GM23338 (cell line): ENCODE results near the gene OR52K1. TPM values are rescaled to one million over a fixed set of nuclear protein-coding genes. Genes with fewer than 3 reads are reported as not detected.

ENCODE experiments used
- ATAC-seq: fragments of 200-7000 bp; cut with Tn5 transposase; 3 replicates; pipeline ENCODE4 v1.9.1; 2020
- DNase-seq: peaks from one replicate; pipeline ENCODE4 v3.0.0-alpha.2; 2015; ENCODE audit warnings: low spot score
- H2AFZ ChIP-seq: fragments of 200-600 bp; sonication (generic); 2 replicates; pipeline ENCODE4 v1.8.0; 2016; ENCODE audit warnings: antibody characterized with exemption, mild to moderate bottlenecking, moderate library complexity
- H3F3A ChIP-seq: fragments of 200-600 bp; sonication (generic); replicated peaks from 2 replicates; pipeline ENCODE4 v1.8.0; 2017; ENCODE audit warnings: antibody characterized with exemption, mixed run types, low read depth
- H3K27ac ChIP-seq: fragments of 200-600 bp; sonication (generic); 2 replicates; pipeline ENCODE4 v1.6.1; 2016; ENCODE audit warnings: low read depth
- H3K27me3 ChIP-seq: fragments of 200-600 bp; sonication (generic); 2 replicates; pipeline ENCODE4 v1.8.0; 2016; ENCODE audit warnings: mild to moderate bottlenecking, mixed run types, moderate library complexity; ENCODE audit not compliant: insufficient read depth
- H3K36me3 ChIP-seq: fragments of 200-600 bp; sonication (generic); 2 replicates; pipeline ENCODE4 v1.8.0; 2016; ENCODE audit warnings: mild to moderate bottlenecking; ENCODE audit not compliant: insufficient read depth
- H3K4me1 ChIP-seq: fragments of 200-600 bp; sonication (generic); 2 replicates; pipeline ENCODE4 v1.8.0; 2016; ENCODE audit warnings: mild to moderate bottlenecking, moderate library complexity; ENCODE audit not compliant: insufficient read depth
- H3K4me2 ChIP-seq: fragments of 200-600 bp; sonication (generic); 2 replicates; pipeline ENCODE4 v1.7.1; 2017; ENCODE audit warnings: mixed run types
- H3K4me3 ChIP-seq: fragments of 200-600 bp; sonication (generic); 2 replicates; pipeline ENCODE4 v1.6.1; 2016; ENCODE audit warnings: mixed run types
- H3K79me2 ChIP-seq: fragments of 200-600 bp; sonication (generic); replicated peaks from 2 replicates; pipeline ENCODE4 v1.8.0; 2017; ENCODE audit warnings: mild to moderate bottlenecking; ENCODE audit not compliant: insufficient read depth
- H3K9me2 ChIP-seq: fragments of 200-600 bp; sonication (generic); 2 replicates; pipeline ENCODE4 v1.8.0; 2017; ENCODE audit not compliant: insufficient read depth
- H4K20me1 ChIP-seq: fragments of 200-600 bp; sonication (generic); replicated peaks from 2 replicates; pipeline ENCODE4 v1.8.0; 2017; ENCODE audit warnings: mild to moderate bottlenecking; ENCODE audit not compliant: insufficient read depth
- H3K27ac Mint-ChIP-seq: 2 replicates; pipeline ENCODE4 v1.8.0; 2020; ENCODE audit warnings: inconsistent platforms, mild to moderate bottlenecking, moderate library complexity, mixed read lengths
- H3K27me3 Mint-ChIP-seq: 3 replicates; pipeline ENCODE4 v1.8.0; 2022; ENCODE audit warnings: low read depth, mild to moderate bottlenecking, moderate library complexity, mixed read lengths, inconsistent platforms; ENCODE audit not compliant: insufficient read depth, poor library complexity
- H3K36me3 Mint-ChIP-seq: 3 replicates; pipeline ENCODE4 v1.8.0; 2021; ENCODE audit warnings: low read depth, mild to moderate bottlenecking, inconsistent platforms, moderate library complexity, mixed read lengths
- H3K4me1 Mint-ChIP-seq: 3 replicates; pipeline ENCODE4 v1.8.0; 2020; ENCODE audit warnings: mild to moderate bottlenecking, inconsistent platforms, mixed read lengths
- H3K4me3 Mint-ChIP-seq: 3 replicates; pipeline ENCODE4 v1.8.0; 2021; ENCODE audit warnings: moderate library complexity, mild to moderate bottlenecking, inconsistent platforms, mixed read lengths
- H3K9me3 Mint-ChIP-seq: 3 replicates; pipeline ENCODE4 v1.8.0; 2020; ENCODE audit warnings: moderate library complexity, mild to moderate bottlenecking, inconsistent platforms, mixed read lengths
- CREB1 ChIP-seq: fragments of 250-450 bp; sonication (Bioruptor Pico); IDR thresholded peaks from 2 replicates; pipeline ENCODE4 v1.5.0; 2020; ENCODE audit warnings: low read depth, mild to moderate bottlenecking, moderate library complexity
- CTCF ChIP-seq, 2 experiments: fragments of 200-600 bp in 1 of 2; sonication (generic) in 1 of 2; conservative IDR thresholded peaks; 2 replicates each; pipeline versions ENCODE4 v1.5.1 to v1.6.1; 2016 to 2017; ENCODE audit warnings: antibody characterized with exemption in 2 of 2, low read depth in 2 of 2, mild to moderate bottlenecking in 2 of 2, moderate library complexity in 1 of 2
- EZH2 ChIP-seq: fragments of 200-600 bp; sonication (generic); IDR thresholded peaks from one replicate; pipeline ENCODE4 v1.8.0; 2017; ENCODE audit warnings: antibody characterized with exemption, mild to moderate bottlenecking, low read depth; ENCODE audit not compliant: unreplicated experiment
- EZH2phosphoT487 ChIP-seq: fragments of 200-600 bp; sonication (generic); IDR thresholded peaks from one replicate; pipeline ENCODE4 v1.8.1; 2018; ENCODE audit warnings: antibody characterized with exemption; ENCODE audit not compliant: unreplicated experiment
- JUNB ChIP-seq: IDR thresholded peaks from one replicate; pipeline ENCODE4 v1.6.1; 2016; ENCODE audit warnings: antibody characterized with exemption; ENCODE audit not compliant: unreplicated experiment
- NANOG ChIP-seq: IDR thresholded peaks from 2 replicates; pipeline ENCODE4 v1.6.1; 2016; ENCODE audit warnings: antibody characterized with exemption, borderline replicate concordance
- ZNF462 ChIP-seq: fragments of 250-450 bp; sonication (Bioruptor Pico); IDR thresholded peaks from 2 replicates; pipeline ENCODE4 v1.5.0; 2020; ENCODE audit warnings: mild to moderate bottlenecking, moderate library complexity
- polyA plus RNA-seq: library from polyadenylated mRNA; unstranded; fragments of >200 nt; fragmentation: Nextera tagmentation; extraction: Ambion mirVana; gene quantifications from 2 replicates; pipeline ENCODE4 v1.2.1, GENCODE V29; 2016
- total RNA-seq: library from RNA; depleted of rRNA; stranded (reverse); fragments of >200 nt; shearing (Covaris generic); gene quantifications from 2 replicates; pipeline ENCODE4 v1.2.3, GENCODE V29; 2014

OR52K1 gene
- total and polyA plus RNA-seq, 2 experiments from 2014 or later, result not detected

- no peak for TF ChIP-seq ZNF462 (CRISPR knock-in tag)
- TF ChIP-seq CREB1 (CRISPR knock-in tag), result no peak
- no peak for TF ChIP-seq EZH2phosphoT487
- no peak for TF ChIP-seq NANOG
Measured at GRCh38 chr11:4455419-4455818, 27.0 kb upstream of the OR52K1 start (continued).

GRCh38 chr11:4459500-4459899, 22.9 kb upstream of the OR52K1 start:
- Histone ChIP-seq H3K27ac (no peak overlapping the region), H3K9me2 (peaks cover 22% of the 10 kb centered on the region), H3K36me3 (0 out of 2 replicates have a peak, but pooled peaks cover 2% of the 10 kb centered on the region), H4K20me1 (no peaks in the 10 kb centered on the region), H3K4me3 (no peak overlapping the region), H2AFZ (no peak overlapping the region), H3K4me1 (0 out of 2 replicates have a peak, but pooled peaks cover 4% of the 10 kb centered on the region), H3K4me2 (no peak overlapping the region), H3K27me3 (no peaks in the 10 kb centered on the region), H3K79me2 (no peaks in the 10 kb centered on the region), H3F3A (no peaks in the 10 kb centered on the region)
- Mint-ChIP-seq H3K27ac (no peak overlapping the region), H3K4me1 (no peaks in the 10 kb centered on the region), H3K4me3 (no peak overlapping the region), H3K36me3 (peaks cover 9% of the 10 kb centered on the region), H3K9me3 (peaks cover 23% of the 10 kb centered on the region), H3K27me3 (peaks cover 5% of the 10 kb centered on the region)
- DNase-seq (no peak), ATAC-seq (no peak)
- TF ChIP-seq CTCF (conservative IDR thresholded peaks at IDR 0.05; ENCODE audit: low read depth in 2 of 2), result no peak
- no peak for TF ChIP-seq EZH2
- TF ChIP-seq ZNF462 (CRISPR knock-in tag), result no peak
- no peak for TF ChIP-seq JUNB
